SU-DHL-6 (cell line): ENCODE measurements around the gene PEX11B.
"Not testable (repeated sequence)": the region's sequence is repeated elsewhere in the genome, so short reads cannot be mapped to it uniquely, and the experiment has no call there.

Experiments used
- H2AFZ ChIP-seq: fragments of 200-600 bp; sonication (generic); 2 replicates; pipeline ENCODE4 v1.6.1; 2014; ENCODE audit warnings: low read depth, mild to moderate bottlenecking, moderate library complexity, mixed read lengths, antibody characterized with exemption, low read length; ENCODE audit not compliant: severe bottlenecking
- H3F3A ChIP-seq: fragments of 200-600 bp; shearing (Covaris generic); 2 replicates; pipeline ENCODE4 v1.6.0; 2016; ENCODE audit warnings: antibody characterized with exemption, mild to moderate bottlenecking; ENCODE audit not compliant: insufficient read depth
- H3K27ac ChIP-seq: fragments of 200-600 bp; sonication (generic); 2 replicates; pipeline ENCODE4 v1.5.1; 2016; ENCODE audit warnings: low read depth, mild to moderate bottlenecking, low read length, moderate library complexity, mixed read lengths
- H3K27me3 ChIP-seq: fragments of 200-600 bp; sonication (generic), shearing (Covaris generic); 2 replicates; pipeline ENCODE4 v1.6.0; 2014; ENCODE audit warnings: mild to moderate bottlenecking, low read length
- H3K36me3 ChIP-seq: fragments of 200-600 bp; sonication (generic); 2 replicates; pipeline ENCODE4 v1.6.1; 2014; ENCODE audit warnings: mild to moderate bottlenecking, low read length, mixed read lengths
- H3K4me2 ChIP-seq: fragments of 300-600, 200-600 bp; shearing (Covaris generic), sonication (generic); 2 replicates; pipeline ENCODE4 v1.6.0; 2014; ENCODE audit warnings: low read length, low read depth, mild to moderate bottlenecking; ENCODE audit not compliant: poor library complexity, severe bottlenecking
- H3K4me3 ChIP-seq: fragments of 200-600 bp; sonication (generic); 2 replicates; pipeline ENCODE4 v1.5.1; 2014; ENCODE audit warnings: antibody characterized with exemption, low read length, mild to moderate bottlenecking, mixed read lengths; ENCODE audit not compliant: insufficient read depth, poor library complexity, severe bottlenecking
- H3K79me2 ChIP-seq: fragments of 200-600 bp; sonication (generic); 2 replicates; pipeline ENCODE4 v1.6.1; 2014; ENCODE audit warnings: mild to moderate bottlenecking, low read length, moderate library complexity; ENCODE audit not compliant: insufficient read depth
- H3K9ac ChIP-seq: fragments of 200-600 bp; sonication (generic); 2 replicates; pipeline ENCODE4 v1.7.0; 2014; ENCODE audit warnings: mild to moderate bottlenecking, low read length
- H3K9me2 ChIP-seq: fragments of 200-600 bp; sonication (generic); replicated peaks from 2 replicates; pipeline ENCODE4 v1.6.1; 2014; ENCODE audit warnings: low read length; ENCODE audit not compliant: insufficient read depth
- H3K9me3 ChIP-seq: fragments of 200-600 bp; sonication (generic); 2 replicates; pipeline ENCODE4 v1.6.1; 2014; ENCODE audit warnings: low read length, mixed read lengths; ENCODE audit not compliant: insufficient read depth
- H4K20me1 ChIP-seq: fragments of 200-600 bp; sonication (generic); 2 replicates; pipeline ENCODE4 v1.6.1; 2014; ENCODE audit warnings: low read depth, mild to moderate bottlenecking, antibody characterized with exemption, low read length, moderate library complexity, mixed read lengths
- CTCF ChIP-seq: fragments of 200-600 bp; sonication (generic); IDR thresholded peaks from one replicate; pipeline ENCODE4 v1.5.1; 2017; ENCODE audit warnings: antibody characterized with exemption, mild to moderate bottlenecking, low read length, moderate library complexity; ENCODE audit not compliant: insufficient read depth, poor library complexity, severe bottlenecking
- EZH2phosphoT487 ChIP-seq: fragments of 200-600 bp; sonication (generic), shearing (Covaris generic); conservative IDR thresholded peaks from 2 replicates; pipeline ENCODE4 v1.6.1; 2018; ENCODE audit warnings: mild to moderate bottlenecking, antibody characterized with exemption, low read length, moderate library complexity, mixed read lengths

Gene PEX11B

GRCh38 chr1:145922266-145922665 lies 3.7 kb upstream of the PEX11B start:
- H3K9ac ChIP-seq = no peak overlapping the region
- H4K20me1 ChIP-seq = no peaks in the 10 kb centered on the region
- TF ChIP-seq CTCF = no peak
- no peak overlapping the region for H3K4me3 ChIP-seq
- no peaks in the 10 kb centered on the region for H3K9me3 ChIP-seq
- no peak overlapping the region for H3K27ac ChIP-seq
- H2AFZ ChIP-seq = no peak overlapping the region
- H3F3A ChIP-seq = peaks cover 26% of the 10 kb centered on the region
- H3K36me3 ChIP-seq = peaks cover 9% of the 10 kb centered on the region
- H3K79me2 ChIP-seq = peaks cover 14% of the 10 kb centered on the region
- no peaks in the 10 kb centered on the region for H3K9me2 ChIP-seq
- H3K27me3 ChIP-seq = no peaks in the 10 kb centered on the region
- H3K4me2 ChIP-seq = no peak overlapping the region

DNA sequence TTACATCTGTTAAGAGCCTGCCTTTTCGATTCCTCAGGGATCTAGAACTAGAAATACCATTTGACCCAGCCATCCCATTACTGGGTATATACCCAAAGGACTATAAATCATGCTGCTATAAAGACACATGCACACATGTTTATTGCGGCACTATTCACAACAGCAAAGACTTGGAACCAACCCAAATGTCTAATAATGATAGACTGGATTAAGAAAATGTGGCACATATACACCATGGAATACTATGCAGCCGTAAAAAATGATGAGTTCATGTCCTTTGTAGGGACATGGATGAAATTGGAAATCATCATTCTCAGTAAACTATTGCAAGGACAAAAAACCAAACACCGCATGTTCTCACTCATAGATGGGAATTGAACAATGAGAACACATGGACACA lies 1.8 kb upstream of the PEX11B start:
- not testable (repeated sequence) for H2AFZ ChIP-seq, H3K36me3 ChIP-seq, H3K4me3 ChIP-seq, H3K9me2 ChIP-seq, H3K27ac ChIP-seq, H3K79me2 ChIP-seq, H3K4me2 ChIP-seq, H3K9ac ChIP-seq, H3K9me3 ChIP-seq, H4K20me1 ChIP-seq, H3K27me3 ChIP-seq
- H3F3A ChIP-seq = peaks cover 26% of the 10 kb centered on the region

GRCh38 chr1:145918992-145919939 lies 749 bp upstream of the PEX11B start:
- Histone ChIP-seq H3F3A (peaks cover 26% of the 10 kb centered on the region), H3K27ac (peak overlapping the region; percentile 71), H3K9me3 (no peaks in the 10 kb centered on the region), H3K4me3 (peak overlapping the region; percentile 80), H3K79me2 (no peaks in the 10 kb centered on the region), H3K4me2 (peak overlapping the region; percentile 76), H3K27me3 (no peaks in the 10 kb centered on the region), H3K36me3 (no peaks in the 10 kb centered on the region), H3K9me2 (no peaks in the 10 kb centered on the region), H3K9ac (peak overlapping the region; percentile 83), H4K20me1 (no peaks in the 10 kb centered on the region), H2AFZ (peak overlapping the region; percentile 88)
- TF ChIP-seq EZH2phosphoT487 (no peak), CTCF (no peak)

- Histone ChIP-seq H3F3A (peaks cover 16% of the 10 kb centered on the region), H3K36me3 (no peaks in the 10 kb centered on the region), H3K79me2 (no peaks in the 10 kb centered on the region), H4K20me1 (no peaks in the 10 kb centered on the region), H3K9ac (peak overlapping the region; percentile 83), H3K4me2 (peak overlapping the region; percentile 76), H3K4me3 (peak overlapping the region; percentile 80), H2AFZ (peak overlapping the region; percentile 88), H3K9me2 (no peaks in the 10 kb centered on the region), H3K9me3 (no peaks in the 10 kb centered on the region), H3K27ac (no peak overlapping the region), H3K27me3 (no peaks in the 10 kb centered on the region)
- TF ChIP-seq CTCF = no peak
- no peak for TF ChIP-seq EZH2phosphoT487
Observed at GRCh38 chr1:145917595-145917994, 922 bp downstream of the PEX11B start.
